Heart right ventricle (tissue), 16 donors: Measurements from ENCODE around the gene CLHC1. TPM values are rescaled to one million over a fixed set of nuclear protein-coding genes. Genes with fewer than 3 reads are reported as not detected.

Experiments used
- ATAC-seq, 8 donors: fragments of 200-7000 bp; cut with Tn5 transposase; one replicate each; pipeline ENCODE4 v1.9.1; 2020; ENCODE audit warnings: mild to moderate bottlenecking in 8 of 8, moderate library complexity in 8 of 8, moderate number of reproducible peaks in 1 of 8
- DNase-seq, 2 donors: peaks; one replicate each; pipeline ENCODE4 v3.0.0-alpha.2; 2020
- H3K27ac ChIP-seq, 10 donors: fragments of 200-600 bp; sonication (generic) in 2 of 10; one replicate each; pipeline versions ENCODE4 v1.5.0 to v1.8.0; 2020 to 2022; ENCODE audit warnings: mild to moderate bottlenecking in 3 of 10
- H3K27me3 ChIP-seq, 7 donors: fragments of 200-600 bp; one replicate each; pipeline ENCODE4 v1.8.0; 2021 to 2022; ENCODE audit warnings: mild to moderate bottlenecking in 2 of 7
- H3K36me3 ChIP-seq, 9 donors: fragments of 200-600 bp; sonication (generic) in 1 of 9; one replicate each; pipeline versions ENCODE4 v1.5.0 to v1.8.0; 2020 to 2022; ENCODE audit warnings: mild to moderate bottlenecking in 2 of 9
- H3K4me1 ChIP-seq, 9 donors: fragments of 200-600 bp; sonication (generic) in 1 of 9; one replicate each; pipeline versions ENCODE4 v1.5.0 to v1.8.0; 2020 to 2022; ENCODE audit warnings: mild to moderate bottlenecking in 4 of 9
- H3K4me3 ChIP-seq, 10 donors: fragments of 200-600 bp; sonication (generic) in 2 of 10; one replicate each; pipeline versions ENCODE4 v1.5.0 to v1.8.0; 2020 to 2022; ENCODE audit warnings: mild to moderate bottlenecking in 7 of 10, moderate library complexity in 2 of 10
- H3K9me3 ChIP-seq, 11 donors: fragments of 200-600 bp in 10 of 11; sonication (generic) in 2 of 11; one replicate each; pipeline versions ENCODE4 v1.5.0 to v1.8.0; 2013 to 2022; ENCODE audit warnings: mild to moderate bottlenecking in 2 of 11, control low read depth in 1 of 11, moderate library complexity in 1 of 11
- CTCF ChIP-seq, 9 donors: fragments of 200-600 bp; sonication (generic) in 2 of 9; IDR thresholded peaks; one replicate each; pipeline versions ENCODE4 v1.5.0 to v1.8.0; 2021 to 2022; ENCODE audit warnings: antibody characterized with exemption in 9 of 9, mild to moderate bottlenecking in 5 of 9, moderate library complexity in 1 of 9
- WGBS, 2 donors: extraction: QIAGEN DNeasy Blood & Tissue Kit; methylation state at CpG; one replicate each; pipeline ENCODE4 v1.1.7; 2013; ENCODE audit warnings: inconsistent platforms in 1 of 2; 5-methylcytosine and 5-hydroxymethylcytosine counted together
- intact Hi-C, 10 donors: fragments of 100-400 bp; cut with DNase I; formaldehyde crosslinking; loops; one replicate each; pipeline versions ENCODE4 v1.11.1 to v1.14.2; 2022
- polyA plus RNA-seq, 2 donors: library from polyadenylated mRNA; stranded (reverse); fragments of 200-250 nt; gene quantifications; one replicate each; pipeline ENCODE4 v1.2.3, GENCODE V29; 2013
- total RNA-seq, 10 donors: library from RNA; stranded (reverse); fragmentation: NEBNext Ultra II Directional in 3 of 10; extraction: Animal tissue kit (Norgen Biotek cat#: 25700) in 3 of 10; gene quantifications; one replicate each; pipeline versions ENCODE4 v1.2.1 to v1.2.4, GENCODE V29; 2021 to 2023
- donor health status: Arrhythmogenic right ventricular cardiomyopathy.
- donor health status: ischemic (EF 13 %, LVEDD 7.1; RV severe dilation, severe dysfunction).
- donor health status: healthy with polysubstance abuse.
- donor health status: DM: no; HTN: yes; CAD: no.
- donor health status: DM: no; HTN: no; CAD: no.
- donor health status: ischemic (EF 25% LVEDD 6.9; RV normal size, moderate dysfunction).
- donor health status: ischemic (EF 25% LVEDD 5.7; RV mildly dilated, moderate dysfunction).
- donor health status: healthy.
- donor health status: DM: yes; HTN: yes; CAD: no.
- donor health status: Ischemic cardiomyopathy.
- donor health status: ischemic (EF 35%, LVEDD 5.7; RV mildly dilated, moderate dysfunction).
- donor health status: nonischemic (EF 11% LVEDD 7.7; RV severe dilation, severe dysfunction).
- donor health status: DM: yes; HTN: yes; CAD: no.
- donor health status: PGD.
- donor health status: ischemic (EF 29% LVEDD 5.4; RV normal size, mild dysfunction).
- donor health status: nonischemic (EF 23%, LVEDD 6.1; RV moderate dilation, normal function).

CLHC1 gene
- total and polyA plus RNA-seq, 12 donors, result 1.7 to 9.7 (median 6.3) TPM

GRCh38 chr2:55169359-55169758 lies 62.7 kb downstream of the CLHC1 start:
- 83 to 94% methylated on average over 1 of the region's 1 CpG for WGBS, 2 donors
- no peaks in the 10 kb centered on the region for H3K27me3 ChIP-seq
- no peak overlapping the region for H3K4me3 ChIP-seq
- ATAC-seq (no peak), DNase-seq (no peak)
- no peak overlapping the region for H3K27ac ChIP-seq
- H3K9me3 ChIP-seq, result no peaks in the 10 kb centered on the region
- H3K36me3 ChIP-seq, result no peaks in the 10 kb centered on the region
- TF ChIP-seq CTCF (IDR thresholded peaks at IDR 0.05), result no peak
- H3K4me1 ChIP-seq, result peaks cover 0 to 38% (median 15%) of the 10 kb centered on the region in 9 donors
- intact Hi-C loops, result loop anchor here in 9 of 10 donors (2.0 to 10.0 kb wide), 13 partner anchors 57 to 275 kb away; partner anchors contain the start of gene RTN4 (in 1 of the 9)

DNA sequence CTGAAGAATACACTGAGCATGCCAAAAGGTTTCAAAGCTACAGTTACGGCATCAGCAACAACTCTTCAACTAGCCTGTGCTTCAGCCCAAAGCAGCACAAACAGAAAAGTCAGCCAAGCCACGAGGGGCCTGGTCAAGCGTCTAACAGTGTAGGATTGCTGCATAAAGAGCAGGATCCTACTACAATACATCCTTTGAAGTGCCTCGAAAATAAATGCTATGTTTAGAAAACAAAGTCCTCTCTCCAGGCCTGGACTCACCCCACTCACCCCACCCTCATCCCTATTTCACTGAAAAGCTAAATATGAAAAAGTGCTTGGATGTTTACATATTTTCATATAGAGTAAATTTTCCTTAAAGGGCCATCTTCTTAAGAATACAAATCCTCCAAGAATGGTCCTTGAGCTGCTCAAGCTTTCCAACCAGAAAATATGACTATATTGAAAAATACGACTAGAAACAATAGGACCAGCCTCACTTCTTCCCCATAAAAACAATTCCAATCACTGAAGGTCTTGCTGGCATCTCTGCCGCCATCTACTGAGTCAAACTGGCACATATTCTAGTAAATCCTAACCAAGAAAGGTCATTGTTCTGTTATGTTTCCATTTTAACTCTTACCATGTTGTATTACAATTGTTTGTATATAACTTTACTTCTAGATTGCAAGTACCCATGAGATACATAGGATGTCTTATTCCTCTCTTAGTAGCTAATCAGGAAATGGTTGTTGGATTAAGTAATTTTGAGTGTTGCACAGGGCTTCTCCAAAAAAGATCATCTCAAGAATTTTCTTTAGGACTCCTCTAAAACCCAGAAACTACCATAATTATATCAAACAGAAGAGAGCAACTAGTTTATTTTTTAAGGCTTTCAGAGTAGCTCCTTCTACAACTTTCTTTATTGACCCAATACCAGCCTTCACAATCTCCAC lies 63.6 kb downstream of the CLHC1 start:
- intact Hi-C loops, result loop anchor here in 9 of 10 donors (1.0 to 10.0 kb wide), 14 partner anchors 56 to 274 kb away; partner anchors contain the start of gene RTN4 (in 1 of the 9)
- no peak overlapping the region for H3K4me3 ChIP-seq
- no peaks in the 10 kb centered on the region for H3K36me3 ChIP-seq
- H3K27me3 ChIP-seq, result no peaks in the 10 kb centered on the region
- no peaks in the 10 kb centered on the region for H3K9me3 ChIP-seq
- TF ChIP-seq CTCF (IDR thresholded peaks at IDR 0.05), result peak; percentile 50 to 82 (median 76)
- H3K27ac ChIP-seq, result peak overlapping the region in 6 of 10 donors; percentile 5 to 53 (median 27)
- ATAC-seq (peak; percentile 63 to 80 (median 72)), DNase-seq (peak in 1 of 2 donors; percentile 52)
- H3K4me1 ChIP-seq, result peaks cover 0 to 39% (median 15%) of the 10 kb centered on the region in 9 donors
- 36 to 41% methylated on average over 6 of the region's 6 CpGs for WGBS, 2 donors

DNA sequence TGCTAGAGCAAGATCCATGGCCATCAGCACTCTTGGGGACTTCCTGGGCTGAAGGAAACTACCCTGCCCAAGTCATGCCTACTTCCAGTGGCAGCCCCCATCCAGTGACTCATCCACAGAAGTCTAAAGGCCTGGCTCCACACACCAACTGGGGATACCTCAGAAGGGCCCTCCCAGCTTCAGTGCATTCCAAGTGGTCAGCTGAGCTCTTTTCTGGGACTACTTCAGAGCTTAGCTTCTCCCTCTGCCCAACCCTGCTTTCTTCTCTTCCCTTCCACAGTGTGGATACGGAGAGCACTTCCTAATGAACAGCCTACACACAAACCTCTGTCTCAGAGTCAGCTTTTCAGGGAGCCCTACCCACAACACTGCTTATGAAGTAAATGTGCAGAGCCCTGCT lies 66.5 kb downstream of the CLHC1 start:
- Histone ChIP-seq H3K36me3 (no peaks in the 10 kb centered on the region), H3K9me3 (no peaks in the 10 kb centered on the region), H3K27ac (no peak overlapping the region), H3K4me1 (peaks cover 0 to 68% (median 19%) of the 10 kb centered on the region in 9 donors), H3K4me3 (no peak overlapping the region), H3K27me3 (no peaks in the 10 kb centered on the region)
- intact Hi-C loops, result loop anchor here in 8 of 10 donors (5.0 to 10.0 kb wide), 9 partner anchors 53 to 271 kb away; no protein-coding TSS in a partner anchor
- DNase-seq (no peak), ATAC-seq (peak in 1 of 8 donors; percentile 18)
- WGBS, 2 donors, result 82 to 89% methylated on average over 1 of the region's 1 CpG
- TF ChIP-seq CTCF (IDR thresholded peaks at IDR 0.05), result no peak
